Neutrophil (primary cell): ENCODE results near the gene PFKFB1.

ENCODE experiments used
- H3K27ac ChIP-seq: fragments of 200-600 bp; sonication (generic); 2 replicates; pipeline ENCODE4 v1.5.1; 2016; ENCODE audit warnings: mild to moderate bottlenecking, moderate library complexity
- H3K27me3 ChIP-seq: fragments of 200-600 bp; sonication (generic); 2 replicates; pipeline ENCODE4 v1.6.0; 2016; ENCODE audit warnings: mild to moderate bottlenecking
- H3K36me3 ChIP-seq: fragments of 200-600 bp; sonication (generic); 2 replicates; pipeline ENCODE4 v1.5.1; 2017
- H3K4me1 ChIP-seq, 2 experiments: fragments of 200-600 bp in 1 of 2; sonication (generic) in 1 of 2; 1 replicate in 1 of 2; 2 replicates in 1 of 2; pipeline versions ENCODE4 v1.5.1 to v1.6.1; 2013 to 2016; ENCODE audit warnings: low read depth in 1 of 2, low read length in 1 of 2, mild to moderate bottlenecking in 1 of 2, moderate library complexity in 1 of 2; ENCODE audit not compliant: control insufficient read depth in 1 of 2, insufficient read depth in 1 of 2
- H3K4me3 ChIP-seq, 2 experiments: fragments of 200-600 bp in 1 of 2; sonication (generic) in 1 of 2; 1 replicate in 1 of 2; 2 replicates in 1 of 2; pipeline ENCODE4 v1.5.1; 2013 to 2016; ENCODE audit warnings: low read depth in 1 of 2, low read length in 1 of 2, mild to moderate bottlenecking in 1 of 2, moderate library complexity in 1 of 2
- H3K9me3 ChIP-seq: fragments of 200-600 bp; sonication (generic); 2 replicates; pipeline ENCODE4 v1.5.1; 2016
- CTCF ChIP-seq: fragments of 200-600 bp; sonication (generic); IDR thresholded peaks from 2 replicates; pipeline ENCODE4 v1.5.1; 2016; ENCODE audit warnings: antibody characterized with exemption

The PFKFB1 gene

GRCh38 chrX:54922547-54922946 is 71.4 kb downstream of the PFKFB1 start:
- Histone ChIP-seq H3K27ac (no peak overlapping the region), H3K36me3 (no peaks in the 10 kb centered on the region), H3K4me1 (no peaks in the 10 kb centered on the region), H3K9me3 (no peaks in the 10 kb centered on the region), H3K27me3 (peaks cover 24% of the 10 kb centered on the region), H3K4me3 (no peak overlapping the region)
- no peak for TF ChIP-seq CTCF

GRCh38 chrX:54921427-54922021 is 72.5 kb downstream of the PFKFB1 start:
- peaks cover 24% of the 10 kb centered on the region for H3K27me3 ChIP-seq

GRCh38 chrX:54920610-54921426 is 73.2 kb downstream of the PFKFB1 start, which contains the start of gene TRO:
Gene TRO, plus strand, starts transcription at chrX:54920824. Its CDS starts 1,423 bp downstream, at chrX:54922247.
- Histone ChIP-seq H3K4me3 (no peak within 1 kb of the TSS), H3K27ac (no peak within 1 kb of the TSS)

More at GRCh38 chrX:54921427-54922021, 72.5 kb downstream of the PFKFB1 start:
- Histone ChIP-seq H3K4me1 (no peaks in the 10 kb centered on the region), H3K27ac (no peak overlapping the region), H3K4me3 (no peak overlapping the region), H3K9me3 (no peaks in the 10 kb centered on the region), H3K36me3 (no peaks in the 10 kb centered on the region)
- TF ChIP-seq CTCF: no peak

GRCh38 chrX:54909941-54910340 is 84.0 kb downstream of the PFKFB1 start:
- no peak overlapping the region for H3K4me3 ChIP-seq
- TF ChIP-seq CTCF: no peak
- no peaks in the 10 kb centered on the region for H3K36me3 ChIP-seq
- no peaks in the 10 kb centered on the region for H3K4me1 ChIP-seq
- H3K27me3 ChIP-seq: no peaks in the 10 kb centered on the region
- H3K27ac ChIP-seq: no peak overlapping the region
- no peaks in the 10 kb centered on the region for H3K9me3 ChIP-seq

More at GRCh38 chrX:54920610-54921426, 73.2 kb downstream of the PFKFB1 start, which contains the start of gene TRO:
- Histone ChIP-seq H3K27me3 (peaks cover 24% of the 10 kb centered on the region), H3K36me3 (no peaks in the 10 kb centered on the region), H3K4me1 (no peaks in the 10 kb centered on the region), H3K9me3 (no peaks in the 10 kb centered on the region)
- TF ChIP-seq CTCF: no peak

GRCh38 chrX:54894159-54894558 is 99.8 kb downstream of the PFKFB1 start:
- H3K4me3 ChIP-seq: no peak overlapping the region
- TF ChIP-seq CTCF: no peak
- no peaks in the 10 kb centered on the region for H3K4me1 ChIP-seq
- H3K36me3 ChIP-seq: no peaks in the 10 kb centered on the region
- no peaks in the 10 kb centered on the region for H3K9me3 ChIP-seq
- H3K27ac ChIP-seq: no peak overlapping the region
- no peaks in the 10 kb centered on the region for H3K27me3 ChIP-seq
